NCI-H2029 (cell line): ENCODE measurements around the gene CHCHD3.

ENCODE experiments used
- DNase-seq: peaks from one replicate; lab custom pipeline; 2025; lab: John Stamatoyannopoulos, UW

The CHCHD3 gene

DNA sequence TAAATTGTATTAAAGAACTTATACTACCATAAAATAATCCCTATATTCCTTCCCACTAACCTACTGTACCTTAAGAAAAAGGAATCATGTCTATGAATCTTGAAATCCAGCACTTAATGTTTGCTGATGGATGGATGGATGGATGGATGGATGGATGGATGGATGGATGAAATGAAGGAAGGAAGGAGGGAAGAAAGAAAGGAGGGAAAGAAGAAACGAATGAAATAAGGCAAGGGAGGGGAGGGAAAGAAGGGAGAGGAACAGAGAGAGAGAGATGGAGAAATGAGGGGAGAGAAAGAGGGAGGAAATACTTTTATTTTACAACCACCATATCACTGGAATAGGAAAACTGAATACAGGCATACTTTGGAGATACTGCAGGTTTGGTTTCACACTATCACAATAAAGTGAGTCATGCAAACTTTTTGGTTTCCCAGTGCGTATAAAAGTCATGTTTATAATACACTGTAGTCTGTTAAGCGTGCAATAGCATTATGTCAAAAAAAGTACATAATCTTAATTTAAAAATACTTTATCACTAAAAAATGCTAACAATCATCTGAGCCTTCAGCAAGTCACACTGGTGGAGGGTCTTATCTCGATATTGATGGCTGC, 219.8 kb downstream of the CHCHD3 start:
- no peak for DNase-seq

DNA sequence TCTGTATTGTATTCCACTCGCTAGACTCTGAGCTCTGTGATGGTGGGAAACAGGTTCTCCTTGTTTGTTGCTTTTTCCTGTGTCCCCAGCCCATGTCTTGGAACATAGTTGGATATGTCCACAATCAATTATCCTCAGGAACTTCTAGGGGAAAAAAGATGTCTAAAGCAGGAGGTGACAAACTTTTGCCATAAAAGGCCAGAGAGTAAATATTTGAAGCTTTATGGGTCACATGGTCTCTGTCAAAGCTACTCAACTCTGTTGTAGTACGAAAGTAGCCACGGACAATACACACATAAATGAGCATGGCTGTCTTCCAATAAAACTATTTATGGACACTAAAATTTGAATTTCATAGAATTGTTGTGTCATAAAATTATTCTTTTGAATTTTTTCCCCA, 220.5 kb downstream of the CHCHD3 start:
- no peak for DNase-seq

DNA sequence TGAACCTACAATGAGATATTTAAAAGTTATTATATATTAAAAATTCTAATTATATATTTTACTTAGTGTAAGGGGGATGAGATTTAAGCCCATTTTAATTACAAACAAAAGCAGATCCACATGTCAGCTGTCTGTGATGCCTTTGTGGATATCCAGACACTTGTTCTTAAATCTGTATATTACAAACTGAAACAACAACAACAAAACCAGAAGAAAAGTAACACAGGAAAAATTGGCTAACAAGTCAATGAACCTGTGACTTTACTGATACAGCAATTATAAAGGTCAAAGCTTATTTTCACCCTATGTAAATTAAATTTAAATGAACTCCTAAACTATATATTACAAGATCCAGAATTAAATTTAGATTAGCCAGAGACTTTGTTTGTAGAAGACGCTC, 222.7 kb downstream of the CHCHD3 start:
- no peak for DNase-seq

DNA sequence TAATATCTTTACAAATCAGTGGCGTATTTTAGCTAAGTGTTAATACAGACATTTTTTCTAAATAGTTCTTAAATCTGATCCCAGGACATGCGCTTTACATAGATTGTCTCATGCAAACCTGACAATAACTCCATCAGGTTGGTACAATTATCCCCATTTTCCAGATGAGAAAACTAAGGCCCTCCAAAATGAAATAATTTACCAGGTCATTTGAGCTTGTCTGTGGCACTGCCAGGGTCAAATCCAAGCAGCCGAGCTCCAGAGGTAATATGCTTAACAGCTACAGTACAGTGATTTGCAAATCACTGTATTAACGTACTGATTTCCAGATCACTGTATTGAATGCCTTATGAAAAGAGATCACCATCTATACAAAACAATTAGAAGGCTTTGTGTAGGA, 223.1 kb downstream of the CHCHD3 start:
- no peak for DNase-seq

DNA sequence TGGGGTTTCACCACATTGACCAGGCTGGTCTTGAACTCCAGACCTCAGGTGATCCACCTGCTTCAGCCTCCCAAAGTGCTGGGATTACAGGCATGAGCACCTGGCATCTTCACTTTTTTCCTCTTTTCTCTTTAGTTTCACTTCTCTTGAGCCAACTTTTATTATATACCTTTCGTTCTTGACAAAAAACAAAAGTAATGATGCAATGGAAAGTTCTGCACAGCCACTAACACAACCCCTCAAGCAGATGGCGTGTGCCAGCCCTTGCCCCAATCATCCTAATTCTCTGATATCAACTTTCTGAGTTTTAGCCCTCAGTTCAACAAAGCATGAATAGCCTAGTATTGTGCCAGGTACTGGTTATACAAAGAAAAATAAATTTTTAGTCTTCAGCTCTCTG, 223.6 kb downstream of the CHCHD3 start:
- DNase-seq: no peak

DNA sequence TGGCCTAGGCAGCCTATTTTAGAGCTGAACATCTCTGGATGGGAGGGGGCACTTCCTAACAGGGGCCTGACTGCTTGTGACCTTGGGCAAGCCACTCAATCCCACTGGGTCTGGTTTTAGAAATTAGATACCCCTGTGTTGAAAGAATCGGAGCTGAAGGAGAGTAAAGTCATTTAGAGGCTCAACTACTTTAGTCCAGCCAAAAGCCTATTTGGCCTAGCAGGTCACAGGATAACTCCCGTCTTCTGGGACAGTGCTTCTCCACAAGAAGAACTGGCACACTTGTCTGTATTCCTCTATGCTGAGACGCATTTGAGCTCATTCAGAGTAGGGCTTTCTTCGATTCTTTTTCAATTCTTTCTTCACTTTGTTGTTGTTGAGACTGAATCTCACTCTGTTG, 224.2 kb downstream of the CHCHD3 start:
- no peak for DNase-seq

DNA sequence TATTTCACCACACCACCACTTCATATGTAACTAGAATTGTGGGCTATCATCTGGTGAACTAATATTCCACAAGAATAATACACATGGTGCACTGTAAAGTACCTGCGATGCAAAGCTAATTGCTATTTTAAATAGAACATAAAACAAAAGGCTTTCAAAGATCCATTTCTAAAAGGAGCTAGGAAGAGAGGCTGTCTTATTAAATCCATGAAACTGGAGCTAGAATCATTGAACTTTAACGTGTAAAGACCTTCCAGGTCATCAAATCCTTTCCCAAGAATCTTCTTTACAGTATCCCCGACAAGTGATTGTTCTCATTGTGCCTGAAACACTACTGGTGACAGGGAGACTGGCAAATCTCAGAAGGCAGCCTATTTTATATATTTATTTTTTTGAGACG, 224.9 kb downstream of the CHCHD3 start:
- DNase-seq: no peak

DNA sequence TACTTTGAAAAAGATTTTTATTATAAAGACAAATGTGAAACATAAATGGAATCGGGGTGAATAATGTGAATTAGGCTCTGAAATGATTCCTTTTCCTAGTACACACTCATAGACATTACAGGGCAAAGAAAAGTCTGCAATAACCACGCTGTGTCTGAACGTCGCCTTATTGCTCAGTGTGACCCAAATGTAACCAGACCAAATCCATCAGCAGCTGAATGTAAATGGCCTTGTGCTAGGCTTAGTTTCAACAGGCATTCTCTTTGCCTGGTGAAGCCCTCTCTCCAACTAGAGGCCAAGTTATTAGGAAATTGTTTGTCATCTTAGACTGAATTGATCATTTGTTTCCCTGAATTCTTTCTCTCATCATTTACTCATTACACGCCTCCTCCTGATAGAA, 225.5 kb downstream of the CHCHD3 start:
- DNase-seq: no peak

DNA sequence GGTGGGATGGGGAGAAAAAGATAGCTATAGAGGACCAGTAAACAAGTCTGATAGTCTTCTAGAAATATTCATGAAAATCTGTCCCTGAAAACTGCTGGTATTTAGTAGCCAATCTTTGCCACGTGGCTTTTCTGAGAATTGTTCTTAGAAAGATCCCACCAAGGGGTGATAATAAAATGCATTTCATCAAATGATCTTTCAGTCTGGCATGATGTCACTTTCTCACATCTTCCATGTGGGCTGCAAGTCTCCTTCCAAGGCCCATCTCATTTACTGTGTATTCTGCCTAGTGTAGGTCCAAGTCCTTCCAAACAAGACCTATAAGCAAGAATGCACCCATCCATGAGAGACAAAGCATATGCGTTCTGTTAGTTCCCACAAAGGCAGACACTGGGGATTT, 226.0 kb downstream of the CHCHD3 start:
- no peak for DNase-seq

DNA sequence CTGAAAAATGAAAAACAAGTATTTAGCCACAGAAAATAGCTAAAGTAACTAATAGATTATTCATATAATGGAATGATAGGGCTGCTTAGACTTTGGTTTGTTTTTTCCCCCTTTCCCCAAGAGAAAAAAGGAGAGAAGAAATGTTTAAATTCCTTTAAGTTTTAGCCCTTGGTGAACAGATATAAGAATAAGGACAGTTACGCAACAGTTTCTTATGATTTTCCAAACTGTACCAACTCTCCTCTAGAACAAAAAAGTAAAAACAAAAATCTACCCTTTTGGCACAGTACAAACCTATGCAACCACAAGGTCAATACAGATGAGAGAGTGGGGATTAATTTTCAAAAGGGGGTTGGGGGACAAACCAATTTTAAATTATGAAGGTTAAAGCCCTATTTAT, 227.7 kb downstream of the CHCHD3 start:
- no peak for DNase-seq

DNA sequence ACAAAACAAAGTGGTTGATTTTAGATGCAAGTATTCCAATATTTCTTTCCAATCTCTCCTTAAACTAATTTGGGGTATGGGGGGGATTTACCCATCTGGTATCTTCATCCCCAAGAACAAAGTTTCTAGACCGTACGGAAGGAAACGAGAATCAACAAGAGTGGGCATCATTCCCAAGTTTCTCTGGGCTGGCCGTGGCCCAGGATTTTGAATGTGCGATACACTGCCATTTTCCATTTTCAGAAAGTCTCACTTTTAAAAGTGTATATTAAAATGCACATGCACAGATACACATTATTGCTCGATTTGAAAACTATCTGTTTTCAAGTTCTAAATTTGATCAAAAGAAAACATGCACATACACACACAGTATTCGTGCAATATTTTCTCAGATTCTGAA, 234.5 kb downstream of the CHCHD3 start:
- DNase-seq: no peak

DNA sequence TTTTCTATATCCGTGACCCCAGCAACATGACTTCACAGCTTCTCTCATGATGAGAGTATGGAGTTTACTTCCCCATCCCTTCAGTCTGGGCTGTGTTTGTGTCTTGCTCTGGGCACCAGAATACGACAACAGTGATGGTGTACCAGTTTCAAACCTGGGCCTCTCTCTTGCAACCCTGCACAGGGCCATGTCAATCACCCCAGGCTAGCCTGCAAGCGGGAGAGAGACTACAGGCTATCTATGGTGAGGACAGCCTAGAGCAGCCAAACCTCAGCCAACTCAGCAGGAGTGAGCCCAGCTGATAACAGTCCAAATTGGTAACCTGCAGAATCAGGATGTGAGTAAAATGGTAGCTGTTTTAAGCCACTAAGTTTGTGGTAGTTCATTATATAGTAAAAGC, 235.8 kb downstream of the CHCHD3 start:
- DNase-seq: no peak

DNA sequence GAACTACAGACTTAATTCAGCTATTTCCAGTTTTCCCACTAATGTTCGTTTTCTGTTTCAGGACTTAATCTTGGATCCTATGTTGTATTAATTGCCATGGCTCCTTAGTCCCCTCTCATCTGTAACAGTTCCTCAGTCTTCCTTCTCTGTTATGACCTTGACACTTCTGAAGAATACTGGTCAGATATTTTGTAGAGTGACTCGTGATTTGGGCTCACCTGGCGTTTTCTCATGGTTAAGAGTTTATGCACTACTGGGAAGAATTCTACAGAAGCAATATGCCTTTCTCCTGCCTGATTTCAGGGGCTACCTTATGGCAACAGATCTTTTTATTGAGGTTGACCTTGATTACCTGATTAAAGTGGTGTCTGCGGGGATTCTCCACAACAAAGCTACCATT, 239.4 kb downstream of the CHCHD3 start:
- no peak for DNase-seq

DNA sequence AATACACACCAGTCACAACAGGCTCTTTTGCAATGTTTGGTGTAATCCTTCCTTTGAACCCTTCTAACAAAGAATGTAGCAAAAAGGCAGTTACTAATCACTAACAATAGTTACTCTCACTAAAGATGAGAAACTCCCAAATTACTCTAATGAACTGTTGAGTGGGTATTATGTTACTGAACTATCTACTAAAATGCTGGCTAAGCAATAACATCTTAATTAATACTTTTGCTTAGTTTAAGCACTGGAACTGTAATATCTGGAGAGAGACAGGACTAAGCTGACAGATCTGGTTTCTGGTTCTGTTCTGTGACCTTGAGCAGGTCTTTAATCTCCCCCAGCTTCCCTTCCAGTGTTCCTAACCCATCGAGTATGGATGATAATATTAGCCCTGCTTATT, 241.7 kb downstream of the CHCHD3 start:
- no peak for DNase-seq

DNA sequence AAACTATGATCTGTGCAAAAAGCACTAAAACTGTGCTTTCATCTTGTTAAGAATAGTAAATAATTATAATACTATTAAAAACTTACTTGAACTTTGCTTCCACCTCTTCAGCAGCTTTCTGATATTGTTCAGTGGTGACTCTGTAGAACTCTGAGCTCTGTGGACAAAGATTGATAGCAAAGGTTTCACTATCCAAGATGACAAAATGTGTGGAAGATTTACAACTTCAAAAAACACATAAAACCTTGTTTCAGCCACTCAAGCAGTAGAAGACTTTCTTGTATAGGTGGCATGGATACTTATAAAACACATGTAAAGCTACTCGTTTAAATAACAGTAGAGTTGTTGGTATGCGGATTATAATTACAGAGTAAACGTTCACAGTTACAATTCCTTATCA, 243.6 kb downstream of the CHCHD3 start:
- DNase-seq: no peak

DNA sequence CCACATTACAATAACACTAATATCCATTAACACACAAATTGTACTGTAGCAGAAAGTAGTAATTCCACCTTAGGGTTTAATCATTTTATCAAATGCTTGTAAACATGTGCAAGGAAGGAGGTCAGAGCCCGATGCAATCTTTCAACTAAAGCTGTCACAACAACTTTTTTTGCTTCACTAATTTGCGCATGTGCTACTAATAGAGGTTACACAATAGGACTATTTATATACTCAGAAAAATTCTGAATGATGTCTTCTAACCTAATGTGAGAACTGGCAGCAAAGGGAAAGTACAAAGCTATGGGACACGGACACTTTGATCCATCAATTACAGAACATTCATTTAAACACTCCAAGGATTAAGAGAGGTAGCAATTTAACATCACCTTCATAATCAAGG, 244.4 kb downstream of the CHCHD3 start:
- no peak for DNase-seq

DNA sequence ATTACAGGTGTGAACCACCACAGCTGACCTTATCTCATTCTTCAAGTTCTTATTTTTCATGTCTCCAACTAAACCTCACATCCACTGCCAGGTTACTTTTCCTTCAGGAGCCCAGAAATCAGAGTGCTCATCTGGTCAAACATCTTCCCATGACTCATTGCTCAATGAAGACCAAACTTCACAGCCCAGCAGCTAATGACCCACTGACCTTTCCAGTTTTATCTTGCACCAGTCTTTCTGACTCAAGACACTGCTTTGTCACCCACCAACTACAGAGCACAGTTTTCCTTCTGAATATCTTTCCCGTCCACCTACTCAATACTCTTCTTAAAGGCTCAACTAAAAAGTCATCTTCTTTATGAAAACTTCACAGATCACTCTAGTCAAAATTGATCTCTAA, 245.1 kb downstream of the CHCHD3 start:
- no peak for DNase-seq

DNA sequence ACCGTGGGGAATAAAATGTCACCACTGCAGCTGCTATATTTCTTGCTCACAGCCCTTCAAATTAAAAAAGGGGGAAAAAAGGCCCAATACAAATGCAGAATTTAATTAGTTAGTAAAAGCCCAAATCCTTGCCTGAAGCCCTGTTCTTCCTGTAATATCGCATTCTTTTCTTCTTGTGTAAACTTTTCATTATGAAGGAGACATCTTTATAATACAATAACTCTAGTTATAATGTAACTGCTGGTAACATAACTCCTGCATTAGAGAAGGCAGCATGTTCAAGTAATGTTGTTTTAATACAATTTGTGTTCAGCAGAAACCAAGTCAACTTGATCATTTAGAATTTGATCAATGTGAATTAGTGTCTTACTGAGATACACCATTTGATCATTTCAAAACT, 250.9 kb downstream of the CHCHD3 start:
- no peak for DNase-seq

DNA sequence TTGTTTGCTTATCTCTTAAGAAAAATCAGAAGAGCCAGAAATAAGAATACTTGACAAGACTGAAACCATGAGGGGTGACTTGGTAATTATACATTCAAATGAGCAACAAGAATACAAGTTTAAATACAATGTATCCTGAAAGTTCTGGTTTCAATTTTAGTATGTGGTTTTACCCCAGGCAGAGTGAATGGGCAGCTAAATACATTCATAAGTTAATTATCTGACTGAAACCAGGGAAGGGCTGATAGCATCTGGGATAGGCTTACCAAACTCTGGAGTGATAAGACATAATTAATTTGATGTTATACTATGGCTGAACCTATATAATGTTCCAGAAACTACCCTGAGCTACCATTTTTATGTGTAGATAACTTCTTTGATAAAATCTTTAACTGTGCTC, 253.4 kb downstream of the CHCHD3 start:
- DNase-seq: no peak

DNA sequence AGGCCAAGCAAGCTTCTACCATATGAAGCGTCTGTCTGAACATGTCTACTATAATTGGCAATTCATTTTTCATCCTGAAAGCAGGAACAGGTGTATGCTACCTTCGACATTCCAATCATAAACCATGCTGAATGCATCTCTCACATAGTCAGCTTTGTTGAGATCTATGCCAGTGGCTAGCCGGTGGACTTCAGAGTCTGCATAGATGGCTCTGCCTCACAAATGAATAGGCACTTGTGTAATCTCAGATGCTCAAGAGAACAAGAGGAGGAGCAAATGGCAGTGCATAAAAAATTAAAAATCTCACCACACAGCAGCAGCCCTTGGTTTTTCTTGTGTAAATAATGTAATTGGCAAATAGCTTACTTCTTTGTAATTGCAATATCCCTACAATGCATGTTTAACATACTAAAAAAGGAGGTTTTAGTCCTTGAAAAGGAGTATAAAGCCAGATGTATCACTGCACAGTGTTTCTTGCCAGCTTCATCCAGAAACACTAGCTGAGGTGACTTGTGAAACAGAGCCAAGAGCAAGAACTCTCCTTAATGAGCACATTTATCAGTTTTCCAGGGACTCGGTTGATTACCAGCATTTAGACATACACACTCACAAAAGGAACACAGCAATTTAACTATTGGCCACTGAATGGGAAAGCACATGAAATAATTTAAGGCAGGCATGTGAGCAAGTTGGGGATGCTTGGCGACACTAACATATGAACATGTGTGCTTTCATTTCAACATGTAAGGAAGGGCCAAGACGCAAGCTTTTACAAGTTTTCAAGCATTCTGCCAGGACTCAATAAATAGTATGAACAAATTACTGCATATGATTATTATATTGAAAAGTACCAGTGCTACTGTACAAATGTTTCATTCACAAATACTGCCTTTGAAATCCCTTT, 255.7 kb downstream of the CHCHD3 start:
- no peak for DNase-seq

DNA sequence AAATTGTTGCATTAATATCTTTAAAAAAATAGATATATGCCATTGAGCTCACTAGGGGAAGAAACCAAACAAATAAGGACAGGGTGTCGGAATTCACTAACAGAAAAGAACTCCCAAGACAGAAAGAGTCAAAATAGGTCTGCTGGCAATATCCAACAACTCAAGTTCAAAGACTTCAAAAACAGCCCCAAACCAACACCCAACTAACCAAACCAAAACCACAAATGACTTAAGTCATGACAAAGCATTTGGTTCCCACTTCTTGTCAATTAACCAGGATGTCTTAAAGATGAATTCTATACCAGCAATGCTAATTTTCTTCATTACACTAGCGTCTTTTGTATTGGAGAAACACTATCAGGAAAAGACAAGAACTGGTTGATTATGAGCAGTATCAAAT, 256.7 kb downstream of the CHCHD3 start:
- DNase-seq: no peak

DNA sequence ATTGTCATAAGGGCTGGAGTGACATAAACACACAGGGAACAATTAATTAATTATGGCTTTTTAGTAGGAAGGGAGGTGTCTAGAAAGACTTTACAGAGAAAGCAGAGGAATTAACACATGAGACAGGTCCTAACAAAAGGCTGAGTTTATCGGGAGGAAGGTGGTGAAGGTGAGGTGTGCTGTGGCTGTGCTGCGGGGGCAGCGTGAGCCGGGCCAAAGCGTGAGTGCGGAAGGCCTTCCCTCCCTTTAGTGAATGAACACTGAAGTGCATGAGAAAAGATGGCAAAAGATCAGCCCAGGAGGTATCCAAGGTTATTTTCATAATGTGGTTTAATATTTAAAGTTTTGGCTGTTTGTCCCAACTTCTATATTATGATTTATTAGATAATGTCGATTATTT, 262.2 kb downstream of the CHCHD3 start:
- no peak for DNase-seq

DNA sequence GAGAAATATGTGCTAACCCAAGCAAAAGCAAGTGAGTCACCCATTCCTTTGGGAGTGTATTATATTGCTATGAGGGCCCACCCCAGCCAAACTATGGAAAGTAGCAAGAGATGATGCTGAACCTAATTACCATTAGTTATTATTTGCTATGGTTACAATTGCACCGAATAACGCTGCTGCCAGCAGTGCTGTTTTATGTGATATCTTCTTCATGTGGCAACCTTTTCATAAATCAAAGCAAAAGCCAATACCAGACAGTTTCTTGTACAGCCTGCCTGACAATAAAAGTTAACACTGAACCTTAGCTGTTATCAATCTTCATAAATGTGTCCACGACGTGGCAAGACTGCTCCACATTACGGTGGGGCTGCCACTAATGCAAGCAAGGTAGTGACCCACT, 263.9 kb downstream of the CHCHD3 start:
- no peak for DNase-seq
